Mesenchymal stem cell (in vitro differentiated cells and primary cell): Measurements from ENCODE around the gene ZNF550.

Experiments used
- DNase-seq: peaks from one replicate; pipeline ENCODE4 v3.0.0-alpha.2; 2013
- H2AFZ ChIP-seq: one replicate; pipeline ENCODE4 v1.6.1; 2013; ENCODE audit warnings: low read depth, mild to moderate bottlenecking, control low read depth, inconsistent platforms, low read length, moderate library complexity
- H2AK5ac ChIP-seq: 2 replicates; pipeline ENCODE4 v1.6.1; 2013; ENCODE audit warnings: low read length, moderate library complexity, mild to moderate bottlenecking, inconsistent platforms; ENCODE audit not compliant: severe bottlenecking
- H2BK120ac ChIP-seq: one replicate; pipeline ENCODE4 v1.6.1; 2013; ENCODE audit warnings: low read depth, mild to moderate bottlenecking, inconsistent platforms, low read length, moderate library complexity
- H2BK12ac ChIP-seq, 2 experiments: one replicate each; pipeline ENCODE4 v1.6.1; 2013; ENCODE audit warnings: inconsistent platforms in 2 of 2, low read length in 2 of 2, mild to moderate bottlenecking in 2 of 2, moderate library complexity in 2 of 2, control low read depth in 1 of 2
- H2BK15ac ChIP-seq: one replicate; pipeline ENCODE4 v1.6.1; 2013; ENCODE audit warnings: mild to moderate bottlenecking, low read depth, inconsistent platforms; ENCODE audit not compliant: poor library complexity, severe bottlenecking
- H2BK5ac ChIP-seq: 2 replicates; pipeline ENCODE4 v1.6.1; 2013; ENCODE audit warnings: low read depth, mild to moderate bottlenecking, low read length, control low read depth, inconsistent platforms; ENCODE audit not compliant: poor library complexity, severe bottlenecking
- H3K14ac ChIP-seq, 2 experiments: one replicate each; pipeline ENCODE4 v1.6.1; 2013; ENCODE audit warnings: inconsistent platforms in 2 of 2, low read length in 2 of 2, control low read depth in 1 of 2, mild to moderate bottlenecking in 1 of 2, moderate library complexity in 1 of 2
- H3K18ac ChIP-seq, 2 experiments: one replicate each; pipeline ENCODE4 v1.6.1; 2013; ENCODE audit warnings: inconsistent platforms in 2 of 2, low read length in 2 of 2, control low read depth in 1 of 2, low read depth in 1 of 2, mild to moderate bottlenecking in 1 of 2
- H3K23ac ChIP-seq, 2 experiments: one replicate each; pipeline ENCODE4 v1.6.1; 2013; ENCODE audit warnings: inconsistent platforms in 2 of 2, low read length in 2 of 2, mild to moderate bottlenecking in 2 of 2, moderate library complexity in 2 of 2, control low read depth in 1 of 2
- H3K27ac ChIP-seq: 2 replicates; pipeline ENCODE4 v1.5.1; 2013; ENCODE audit warnings: mild to moderate bottlenecking, moderate library complexity, low read length, control low read depth, inconsistent platforms; ENCODE audit not compliant: poor library complexity, severe bottlenecking
- H3K27me3 ChIP-seq, 2 experiments: 2 replicates each; pipeline versions ENCODE4 v1.6.1 to v1.7.0; 2013; ENCODE audit warnings: low read length in 2 of 2, mild to moderate bottlenecking in 2 of 2, moderate library complexity in 2 of 2, control low read depth in 1 of 2, inconsistent platforms in 1 of 2; ENCODE audit not compliant: control insufficient read depth in 1 of 2, insufficient read depth in 1 of 2
- H3K36me3 ChIP-seq, 2 experiments: 2 replicates each; pipeline versions ENCODE4 v1.6.1 to v1.7.0; 2013; ENCODE audit warnings: low read length in 2 of 2, control low read depth in 1 of 2, inconsistent platforms in 1 of 2, low read depth in 1 of 2, mild to moderate bottlenecking in 1 of 2; ENCODE audit not compliant: insufficient read depth in 2 of 2, control insufficient read depth in 1 of 2
- H3K4ac ChIP-seq, 2 experiments: one replicate each; pipeline ENCODE4 v1.6.1; 2013; ENCODE audit warnings: inconsistent platforms in 2 of 2, low read length in 2 of 2, mild to moderate bottlenecking in 2 of 2, moderate library complexity in 2 of 2, control low read depth in 1 of 2, low read depth in 1 of 2
- H3K4me1 ChIP-seq: 2 replicates; pipeline ENCODE4 v1.6.1; 2013; ENCODE audit warnings: low read depth, low read length, control low read depth; ENCODE audit not compliant: control insufficient read depth, insufficient read depth
- H3K4me2 ChIP-seq: 2 replicates; pipeline ENCODE4 v1.6.1; 2013; ENCODE audit warnings: low read length, mild to moderate bottlenecking, inconsistent platforms; ENCODE audit not compliant: poor library complexity, severe bottlenecking
- H3K4me3 ChIP-seq, 2 experiments: 2 replicates each; pipeline versions ENCODE4 v1.5.1 to v1.7.0; 2013; ENCODE audit warnings: low read length in 2 of 2, mild to moderate bottlenecking in 2 of 2, control low read depth in 1 of 2, low read depth in 1 of 2; ENCODE audit not compliant: insufficient read depth in 1 of 2
- H3K79me1 ChIP-seq: replicated peaks from 2 replicates; pipeline ENCODE4 v1.6.1; 2013; ENCODE audit warnings: mild to moderate bottlenecking, control low read depth, low read length, inconsistent platforms; ENCODE audit not compliant: poor library complexity, severe bottlenecking
- H3K9ac ChIP-seq: 2 replicates; pipeline ENCODE4 v1.7.0; 2013; ENCODE audit warnings: mild to moderate bottlenecking, low read length, moderate library complexity
- H3K9me3 ChIP-seq: 2 replicates; pipeline ENCODE4 v1.7.0; 2013; ENCODE audit warnings: mild to moderate bottlenecking, low read length; ENCODE audit not compliant: control insufficient read depth
- H4K8ac ChIP-seq: one replicate; pipeline ENCODE4 v1.6.1; 2013; ENCODE audit warnings: inconsistent platforms, mild to moderate bottlenecking, low read length, moderate library complexity
- H4K91ac ChIP-seq: one replicate; pipeline ENCODE4 v1.6.1; 2013; ENCODE audit warnings: mild to moderate bottlenecking, low read length, inconsistent platforms
- WGBS: methylation state at CpG from one replicate; pipeline ENCODE4 v1.1.7; 2013; ENCODE audit warnings: mixed read lengths; 5-methylcytosine and 5-hydroxymethylcytosine counted together

ZNF550 gene

GRCh38 chr19:57578487-57579205 lies 19.0 kb upstream of the ZNF550 start, which contains the start of gene ZNF416:
ZNF416 (minus strand) TSS chr19:57578911; CDS start chr19:57578704, 207 bp downstream.
- peak within 1 kb of the TSS; percentile 68 to 77 for H3K4ac ChIP-seq
- H3K9ac ChIP-seq, result peak within 1 kb of the TSS; percentile 90
- peak within 1 kb of the TSS; percentile 56 for H4K91ac ChIP-seq
- peak within 1 kb of the TSS; percentile 62 for H4K8ac ChIP-seq
- H3K18ac ChIP-seq, result peak within 1 kb of the TSS; percentile 79 to 87
- no peak within 1 kb of the TSS for H2BK12ac ChIP-seq
- H3K4me3 ChIP-seq, result peak within 1 kb of the TSS; percentile 91 to 93
- H2BK15ac ChIP-seq, result peak within 1 kb of the TSS; percentile 49
- WGBS, result under 1% methylated on average over 62 of the region's 62 CpGs
- H3K4me1 ChIP-seq, result peaks cover 7% of the 10 kb centered on the region
- peak within 1 kb of the TSS; percentile 77 for H3K4me2 ChIP-seq
- H2AFZ ChIP-seq, result peak within 1 kb of the TSS; percentile 88
- no peaks in the 10 kb centered on the region for H3K27me3 ChIP-seq
- peaks cover 36 to 40% of the 10 kb centered on the region in 2 experiments for H3K36me3 ChIP-seq
- H3K79me1 ChIP-seq, result peaks cover 40% of the 10 kb centered on the region
- peaks cover 45% of the 10 kb centered on the region for H3K9me3 ChIP-seq
- DNase-seq, result peak; percentile 98
- H2BK5ac ChIP-seq, result no peak within 1 kb of the TSS
- peak within 1 kb of the TSS in 1 of 2 experiments; percentile 48 for H3K23ac ChIP-seq
- H3K27ac ChIP-seq, result no peak within 1 kb of the TSS
- H2AK5ac ChIP-seq, result no peak within 1 kb of the TSS
- peak within 1 kb of the TSS in 1 of 2 experiments; percentile 96 for H3K14ac ChIP-seq
- H2BK120ac ChIP-seq, result no peak within 1 kb of the TSS

GRCh38 chr19:57576661-57577060 lies 17.0 kb upstream of the ZNF550 start:
- Histone ChIP-seq H3K4me2 (no peak overlapping the region), H4K91ac (no peak overlapping the region), H3K9ac (no peak overlapping the region), H3K27ac (no peak overlapping the region), H2BK12ac (no peak overlapping the region), H3K4me3 (peak overlapping the region in 1 of 2 experiments; percentile 91), H3K9me3 (peaks cover 61% of the 10 kb centered on the region), H2AFZ (no peak overlapping the region), H3K18ac (no peak overlapping the region), H3K4me1 (peaks cover 4% of the 10 kb centered on the region), H3K4ac (no peak overlapping the region), H3K27me3 (no peaks in the 10 kb centered on the region), H2BK15ac (no peak overlapping the region), H2BK120ac (no peak overlapping the region), H3K14ac (no peak overlapping the region), H3K23ac (no peak overlapping the region), H4K8ac (no peak overlapping the region), H2AK5ac (no peak overlapping the region), H3K36me3 (peaks cover 55 to 60% of the 10 kb centered on the region in 2 experiments), H3K79me1 (peaks cover 41% of the 10 kb centered on the region), H2BK5ac (no peak overlapping the region)
- no peak for DNase-seq

GRCh38 chr19:57572415-57572947 lies 12.8 kb upstream of the ZNF550 start:
- 100% methylated on average over 1 of the region's 3 CpGs for WGBS
- no peak for DNase-seq
- Histone ChIP-seq H4K91ac (no peak overlapping the region), H2BK5ac (no peak overlapping the region), H3K36me3 (peaks cover 68 to 70% of the 10 kb centered on the region in 2 experiments), H3K4me1 (no peaks in the 10 kb centered on the region), H2BK120ac (no peak overlapping the region), H2AFZ (no peak overlapping the region), H2BK12ac (no peak overlapping the region), H3K4ac (no peak overlapping the region), H3K9ac (no peak overlapping the region), H3K18ac (no peak overlapping the region), H3K4me3 (peak overlapping the region in 1 of 2 experiments; percentile 53), H2BK15ac (no peak overlapping the region), H4K8ac (no peak overlapping the region), H3K23ac (no peak overlapping the region), H3K27me3 (no peaks in the 10 kb centered on the region), H3K79me1 (peaks cover 36% of the 10 kb centered on the region), H3K14ac (no peak overlapping the region), H3K4me2 (no peak overlapping the region), H2AK5ac (no peak overlapping the region), H3K9me3 (peaks cover 97% of the 10 kb centered on the region), H3K27ac (no peak overlapping the region)

- Histone ChIP-seq H2AFZ (no peak overlapping the region), H3K36me3 (peaks cover 53% of the 10 kb centered on the region in 2 experiments), H3K9ac (no peak overlapping the region), H3K4me3 (peak overlapping the region in 1 of 2 experiments; percentile 9), H4K8ac (no peak overlapping the region), H3K4me2 (no peak overlapping the region), H3K14ac (no peak overlapping the region), H3K4ac (no peak overlapping the region), H4K91ac (no peak overlapping the region), H3K79me1 (peaks cover 21% of the 10 kb centered on the region), H2BK5ac (no peak overlapping the region), H3K18ac (no peak overlapping the region), H2BK12ac (no peak overlapping the region), H3K9me3 (peaks cover 97% of the 10 kb centered on the region), H2BK15ac (no peak overlapping the region), H3K27ac (no peak overlapping the region), H3K4me1 (no peaks in the 10 kb centered on the region), H3K27me3 (no peaks in the 10 kb centered on the region), H2BK120ac (no peak overlapping the region), H3K23ac (no peak overlapping the region), H2AK5ac (no peak overlapping the region)
- no peak for DNase-seq
Measured at GRCh38 chr19:57570707-57571106, 11.0 kb upstream of the ZNF550 start.
